ENCODE measurements around the gene MPL. TPM values are rescaled to one million over a fixed set of nuclear protein-coding genes. Genes with fewer than 3 reads are reported as not detected.

The MPL gene
- total and polyA plus RNA-seq, 10 of the 15 experiments (the other 5 are each of a cell fraction or from before 2014, with no cell fraction given), result not detected

DNA sequence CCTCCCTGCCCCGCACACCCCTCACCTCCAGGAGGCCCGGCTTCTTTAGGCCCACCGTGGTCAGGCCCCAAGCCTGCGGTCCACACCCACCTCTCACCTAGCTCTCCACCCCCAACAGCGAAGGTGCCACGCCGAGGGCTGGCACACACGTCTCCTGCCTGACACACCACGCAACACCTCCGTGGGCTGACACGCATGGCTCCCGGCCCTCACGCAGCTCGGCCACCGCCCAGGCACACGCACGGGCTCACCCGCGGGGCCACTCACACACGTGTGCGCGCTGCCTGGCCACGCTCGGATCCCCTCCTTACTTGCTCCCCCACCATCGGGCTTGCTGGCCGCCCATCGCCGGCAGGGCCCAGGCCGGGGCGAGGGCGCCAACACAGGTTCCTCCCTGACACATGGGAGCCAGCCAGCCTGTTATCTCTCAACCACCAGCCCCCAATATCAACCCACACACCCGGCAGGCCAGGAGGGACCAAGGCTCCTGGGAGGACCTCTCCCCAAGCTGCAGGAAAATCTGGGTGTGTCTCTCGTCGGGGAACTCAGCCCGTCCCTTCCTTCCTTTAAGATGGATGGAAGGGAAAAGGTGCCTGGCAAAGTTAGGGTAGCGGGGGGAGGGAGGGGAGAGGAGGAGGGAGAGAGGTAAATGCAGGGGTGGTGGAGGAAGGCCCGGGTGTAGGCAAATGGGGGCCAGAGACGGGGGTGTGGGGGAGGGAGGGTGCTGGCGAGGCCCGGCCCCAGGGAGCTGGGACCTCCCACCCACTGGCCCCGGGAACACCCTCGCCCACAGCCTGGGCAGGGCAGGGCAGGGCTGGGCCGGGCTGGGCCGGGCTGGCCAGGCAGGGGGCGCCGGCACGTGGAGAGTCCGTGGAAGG lies 29.6 kb downstream of the MPL start:
- intact Hi-C loops (cut with micrococcal nuclease; ENCODE audit: unreplicated experiment) (loop anchor here (5.0 kb wide), 1 partner anchor 70 kb away; no protein-coding TSS in a partner anchor), in situ Hi-C loops (cut with MboI) (no loop called here)
- FAIRE-seq, result no peak
- Histone ChIP-seq H3K27ac (ENCODE audit: control insufficient read depth, insufficient read depth) (peak overlapping the region; percentile 95), H3K9me3 (replicated peaks; ENCODE audit: control insufficient read depth, insufficient read depth, low read length) (no peaks in the 10 kb centered on the region), H3K4me1 (ENCODE audit: control insufficient read depth, insufficient read depth, low read length) (peaks cover 8% of the 10 kb centered on the region), H3K4me2 (ENCODE audit: control insufficient read depth, insufficient read depth) (peak overlapping the region; percentile 94), H3K79me2 (ENCODE audit: control insufficient read depth, insufficient read depth, low read length) (peaks cover 38% of the 10 kb centered on the region), H3K9ac (ENCODE audit: control insufficient read depth, insufficient read depth, low read length) (peak overlapping the region; percentile 96), H4K20me1 (ENCODE audit: control insufficient read depth, insufficient read depth) (no peaks in the 10 kb centered on the region), H3K36me3 (ENCODE audit: control insufficient read depth in 2 of 2, insufficient read depth in 2 of 2, low read length in 1 of 2) (peaks cover 10 to 14% of the 10 kb centered on the region in 2 experiments), H3K27me3 (replicated peaks in 1 of 2; ENCODE audit: control insufficient read depth in 2 of 2, insufficient read depth in 2 of 2, low read length in 1 of 2) (no peaks in the 10 kb centered on the region), H3K4me3 (peak overlapping the region; percentile 100), H2AFZ (ENCODE audit: control insufficient read depth, low read depth, low read length) (peak overlapping the region; percentile 78)
- DNase-seq (ENCODE audit: low read depth, low spot score), result no peak
- WGBS (ENCODE audit: insufficient coverage, insufficient replicate concordance, low lambda C conversion rate, missing lambda C conversion rate), result 4% methylated on average over 40 of the region's 48 CpGs
- ChIA-PET SMC1A (ENCODE audit: uncharacterized antibody, unreplicated experiment) (interaction anchor here (0.8 to 5.0 kb wide), 9 partner anchors 9 to 157 kb away, joined by 3 to 24 read pairs (median 6); partner anchors contain the start of genes CDC20 and SZT2), RAD21 (ENCODE audit: unreplicated experiment) (interaction anchor here (1.0 to 3.0 kb wide), 9 partner anchors 9 to 529 kb away, joined by 3 to 15 read pairs (median 4); partner anchors contain the start of genes CDC20, MED8 and SZT2), POLR2A (interaction anchor here (0.5 to 2.5 kb wide), 10 partner anchors 9 to 948 kb away, joined by 3 to 25 read pairs (median 5); partner anchors contain the start of genes CDC20, HYI, MED8 and SZT2), CTCF (interaction anchor here (1.0 to 2.6 kb wide), 8 partner anchors 9 to 140 kb away, joined by 3 to 16 read pairs (median 4); partner anchors contain the start of genes CDC20, HYI, MED8 and SZT2)
- TSS peak; percentile 51 for BruUV-seq (replicated peaks)
- peak; percentile 71 for ATAC-seq
- TF ChIP-seq, protein P1, sequence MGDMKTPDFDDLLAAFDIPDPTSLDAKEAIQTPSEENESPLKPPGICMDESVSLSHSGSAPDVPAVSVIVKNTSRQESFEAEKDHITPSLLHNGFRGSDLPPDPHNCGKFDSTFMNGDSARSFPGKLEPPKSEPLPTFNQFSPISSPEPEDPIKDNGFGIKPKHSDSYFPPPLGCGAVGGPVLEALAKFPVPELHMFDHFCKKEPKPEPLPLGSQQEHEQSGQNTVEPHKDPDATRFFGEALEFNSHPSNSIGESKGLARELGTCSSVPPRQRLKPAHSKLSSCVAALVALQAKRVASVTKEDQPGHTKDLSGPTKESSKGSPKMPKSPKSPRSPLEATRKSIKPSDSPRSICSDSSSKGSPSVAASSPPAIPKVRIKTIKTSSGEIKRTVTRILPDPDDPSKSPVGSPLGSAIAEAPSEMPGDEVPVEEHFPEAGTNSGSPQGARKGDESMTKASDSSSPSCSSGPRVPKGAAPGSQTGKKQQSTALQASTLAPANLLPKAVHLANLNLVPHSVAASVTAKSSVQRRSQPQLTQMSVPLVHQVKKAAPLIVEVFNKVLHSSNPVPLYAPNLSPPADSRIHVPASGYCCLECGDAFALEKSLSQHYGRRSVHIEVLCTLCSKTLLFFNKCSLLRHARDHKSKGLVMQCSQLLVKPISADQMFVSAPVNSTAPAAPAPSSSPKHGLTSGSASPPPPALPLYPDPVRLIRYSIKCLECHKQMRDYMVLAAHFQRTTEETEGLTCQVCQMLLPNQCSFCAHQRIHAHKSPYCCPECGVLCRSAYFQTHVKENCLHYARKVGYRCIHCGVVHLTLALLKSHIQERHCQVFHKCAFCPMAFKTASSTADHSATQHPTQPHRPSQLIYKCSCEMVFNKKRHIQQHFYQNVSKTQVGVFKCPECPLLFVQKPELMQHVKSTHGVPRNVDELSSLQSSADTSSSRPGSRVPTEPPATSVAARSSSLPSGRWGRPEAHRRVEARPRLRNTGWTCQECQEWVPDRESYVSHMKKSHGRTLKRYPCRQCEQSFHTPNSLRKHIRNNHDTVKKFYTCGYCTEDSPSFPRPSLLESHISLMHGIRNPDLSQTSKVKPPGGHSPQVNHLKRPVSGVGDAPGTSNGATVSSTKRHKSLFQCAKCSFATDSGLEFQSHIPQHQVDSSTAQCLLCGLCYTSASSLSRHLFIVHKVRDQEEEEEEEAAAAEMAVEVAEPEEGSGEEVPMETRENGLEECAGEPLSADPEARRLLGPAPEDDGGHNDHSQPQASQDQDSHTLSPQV (IDR thresholded peaks at IDR 0.05), result no peak
- TF ChIP-seq SMARCA5 (IDR thresholded peaks at IDR 0.05) (no peak), POLR2A (IDR thresholded peaks at IDR 0.05; ENCODE audit: low read depth, low read length) (peak; percentile 77), HDGF (IDR thresholded peaks at IDR 0.05) (0 out of 2 replicates have a peak, but pooled peaks have one; percentile 12), SIN3A (IDR thresholded peaks at IDR 0.05; ENCODE audit: low read depth, low read length) (0 out of 2 replicates have a peak, but pooled peaks have one; percentile 10), NFIC (IDR thresholded peaks at IDR 0.05; ENCODE audit: low read depth, low read length) (no peak), IKZF1 (conservative IDR thresholded peaks at IDR 0.05) (peak; percentile 23; the same call in 1 of the 2 replicates), RB1 (IDR thresholded peaks at IDR 0.05; ENCODE audit: borderline replicate concordance) (0 out of 2 replicates have a peak, but pooled peaks have one; percentile 18), EGR1 (IDR thresholded peaks at IDR 0.05; ENCODE audit: borderline replicate concordance in 1 of 2, low read depth in 2 of 2, low read length in 2 of 2) (peak in 1 of 2 experiments; percentile 70; a peak in 2 of 3 replicates), BCL3 (IDR thresholded peaks at IDR 0.05; ENCODE audit: borderline replicate concordance, insufficient read depth, low read depth, low read length, poor library complexity, severe bottlenecking) (no peak), BHLHE40 (IDR thresholded peaks at IDR 0.05; ENCODE audit: borderline replicate concordance in 1 of 2, low read depth in 2 of 2, low read length in 1 of 2) (peak in 1 of 2 experiments; percentile 71; a peak in 1 of 4 replicates), MYC (IDR thresholded peaks at IDR 0.05; ENCODE audit: insufficient read depth, insufficient read length, insufficient replicate concordance, low read length, severe bottlenecking) (peak; percentile 71), LARP7 (IDR thresholded peaks at IDR 0.05) (0 out of 2 replicates have a peak, but pooled peaks have one; percentile 67)
- TF ChIP-seq, protein P2, sequence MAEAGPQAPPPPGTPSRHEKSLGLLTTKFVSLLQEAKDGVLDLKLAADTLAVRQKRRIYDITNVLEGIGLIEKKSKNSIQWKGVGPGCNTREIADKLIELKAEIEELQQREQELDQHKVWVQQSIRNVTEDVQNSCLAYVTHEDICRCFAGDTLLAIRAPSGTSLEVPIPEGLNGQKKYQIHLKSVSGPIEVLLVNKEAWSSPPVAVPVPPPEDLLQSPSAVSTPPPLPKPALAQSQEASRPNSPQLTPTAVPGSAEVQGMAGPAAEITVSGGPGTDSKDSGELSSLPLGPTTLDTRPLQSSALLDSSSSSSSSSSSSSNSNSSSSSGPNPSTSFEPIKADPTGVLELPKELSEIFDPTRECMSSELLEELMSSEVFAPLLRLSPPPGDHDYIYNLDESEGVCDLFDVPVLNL (IDR thresholded peaks at IDR 0.05; ENCODE audit: low read depth, low read length), result no peak

Data from GM12878 (cell line).